Neural cell (in vitro differentiated cells): ENCODE measurements around the gene CTDP1.

Experiments used
- CTCF ChIP-seq: fragments of 450-650 bp; IDR thresholded peaks from 2 replicates; pipeline ENCODE4 v1.5.1; 2014; ENCODE audit warnings: antibody characterized with exemption, mild to moderate bottlenecking, moderate library complexity; ENCODE audit not compliant: poor library complexity, severe bottlenecking
- POLR2AphosphoS5 ChIP-seq: IDR thresholded peaks from 2 replicates; pipeline ENCODE4 v1.6.1; 2012
- REST ChIP-seq: IDR thresholded peaks from 2 replicates; pipeline ENCODE4 v1.6.1; 2012; ENCODE audit warnings: borderline replicate concordance
- SMC3 ChIP-seq: fragments of 450-650 bp; conservative IDR thresholded peaks from 2 replicates; pipeline ENCODE4 v1.6.1; 2014; ENCODE audit warnings: antibody characterized with exemption, mild to moderate bottlenecking, moderate library complexity; ENCODE audit not compliant: poor library complexity
- TAF1 ChIP-seq: IDR thresholded peaks from 2 replicates; pipeline ENCODE4 v1.6.1; 2012; ENCODE audit warnings: low read depth

GRCh38 chr18:79635427-79635726 is 44.2 kb upstream of the CTDP1 start:
- no peak for TF ChIP-seq CTCF
- TF ChIP-seq SMC3, result no peak
- no peak for TF ChIP-seq REST
- TF ChIP-seq POLR2AphosphoS5, result no peak
- TF ChIP-seq TAF1, result no peak
